A549 (cell line): ENCODE results near the gene SETD1B. TPM values are rescaled to one million over a fixed set of nuclear protein-coding genes. Genes with fewer than 3 reads are reported as not detected.
"Not testable (repeated sequence)": the region's sequence is repeated elsewhere in the genome, so short reads cannot be mapped to it uniquely, and the experiment has no call there.

Source experiments
- ATAC-seq, 2 experiments: fragments of 200-7000 bp in 1 of 2; fragments of >200 bp in 1 of 2; cut with Nextera tagmentation in 1 of 2; cut with Tn5 transposase in 1 of 2; 3 replicates each; pipeline versions ENCODE4 v1.8.0 to v1.9.1; 2018 to 2020; ENCODE audit warnings: mild to moderate bottlenecking in 1 of 2, moderate library complexity in 1 of 2
- CTCF ChIA-PET: fragments of 300-600 bp; sonication (Branson Sonifier 250); formaldehyde crosslinking; extraction: SDS; loops from one replicate; lab custom pipeline; 2021; ENCODE audit warnings: antibody characterized with exemption, inconsistent platforms; lab: Yijun Ruan, JAX
- POLR2A ChIA-PET: fragments of 350-600 bp; formaldehyde crosslinking; extraction: SDS; loops from one replicate; lab custom pipeline; 2021; ENCODE audit warnings: antibody characterized with exemption, inconsistent platforms; lab: Yijun Ruan, JAX
- DNase-seq, 2 experiments: peaks; one replicate each; pipeline versions ENCODE4 v3.0.0 to v3.0.0-alpha.2; 2011 to 2016; ENCODE audit warnings: low read depth in 1 of 2, low spot score in 1 of 2
- FAIRE-seq: peaks from 2 replicates; lab custom pipeline; 2011; peaks lifted over from hg19 to GRCh38; lab: Jason Lieb, UNC
- H3K27ac ChIP-seq, 2 experiments: fragments of >200 bp; sonication (Bioruptor Twin); formaldehyde crosslinking; 3 replicates each; pipeline ENCODE4 v1.5.1; 2016 to 2017
- H3K4me1 ChIP-seq: fragments of >200 bp; sonication (Bioruptor Twin); formaldehyde crosslinking; 3 replicates; pipeline ENCODE4 v1.6.1; 2016
- H3K4me2 ChIP-seq: fragments of >200 bp; sonication (Bioruptor Twin); formaldehyde crosslinking; 3 replicates; pipeline ENCODE4 v1.6.1; 2016
- H3K4me3 ChIP-seq: fragments of >200 bp; sonication (Bioruptor Twin); formaldehyde crosslinking; 3 replicates; pipeline ENCODE4 v1.5.1; 2016
- H3K9me3 ChIP-seq: fragments of >200 bp; sonication (Bioruptor Twin); formaldehyde crosslinking; 3 replicates; pipeline ENCODE4 v1.6.1; 2016
- CBX2 ChIP-seq: fragments of 200-600 bp; sonication (generic); IDR thresholded peaks from 2 replicates; pipeline ENCODE4 v1.6.1; 2016; ENCODE audit warnings: low read depth, mild to moderate bottlenecking, borderline replicate concordance
- CHD2 ChIP-seq: fragments of 150-350 bp; IDR thresholded peaks from 2 replicates; pipeline ENCODE4 v1.6.1; 2014; ENCODE audit warnings: low read length; ENCODE audit not compliant: partially characterized antibody
- EHF ChIP-seq: fragments of 250-450 bp; sonication (Bioruptor Pico); IDR thresholded peaks from 2 replicates; pipeline ENCODE4 v1.5.0; 2020; ENCODE audit warnings: mild to moderate bottlenecking
- EP300 ChIP-seq, 2 experiments: fragments of >200 bp; sonication (Bioruptor Twin); formaldehyde crosslinking; IDR thresholded peaks; 2 replicates in 1 of 2; 3 replicates in 1 of 2; pipeline ENCODE4 v1.6.1; 2016 to 2017
- GATA3 ChIP-seq: IDR thresholded peaks from 2 replicates; pipeline ENCODE4 v1.6.1; 2012; ENCODE audit warnings: borderline replicate concordance
- JUN ChIP-seq, 2 experiments: fragments of >200 bp; sonication (Bioruptor Twin); formaldehyde crosslinking; IDR thresholded peaks; 2 replicates in 1 of 2; 3 replicates in 1 of 2; pipeline ENCODE4 v1.6.1; 2016 to 2017
- JUNB ChIP-seq: fragments of >200 bp; sonication (Bioruptor Twin); formaldehyde crosslinking; IDR thresholded peaks from 2 replicates; pipeline ENCODE4 v1.6.1; 2016
- KDM5A ChIP-seq: fragments of 200-600 bp; sonication (generic); IDR thresholded peaks from 2 replicates; pipeline ENCODE4 v1.6.1; 2016; ENCODE audit warnings: antibody characterized with exemption, mild to moderate bottlenecking
- MAZ ChIP-seq: fragments of 150-350 bp; IDR thresholded peaks from 2 replicates; pipeline ENCODE4 v1.6.1; 2014; ENCODE audit warnings: antibody characterized with exemption, low read depth, low read length, borderline replicate concordance
- MYC ChIP-seq: IDR thresholded peaks from 2 replicates; pipeline ENCODE4 v1.6.1; 2012; ENCODE audit warnings: mild to moderate bottlenecking, inconsistent platforms, low read length, improper control_type of control experiment, borderline replicate concordance
- NFE2L2 ChIP-seq: fragments of 150-350 bp; conservative IDR thresholded peaks from 2 replicates; pipeline ENCODE4 v1.6.1; 2014; ENCODE audit warnings: low read length
- NR3C1 ChIP-seq: fragments of >200 bp; sonication (Bioruptor Twin); formaldehyde crosslinking; IDR thresholded peaks from 3 replicates; pipeline ENCODE4 v1.6.1; 2017
- PHF8 ChIP-seq: fragments of 200-600 bp; sonication (generic); IDR thresholded peaks from 2 replicates; pipeline ENCODE4 v1.6.1; 2016; ENCODE audit warnings: low read depth, mild to moderate bottlenecking, antibody characterized with exemption, moderate library complexity, borderline replicate concordance
- RCOR1 ChIP-seq: fragments of 150-350 bp; IDR thresholded peaks from 2 replicates; pipeline ENCODE4 v1.6.1; 2014; ENCODE audit warnings: antibody characterized with exemption, low read length, low read depth
- RFX5 ChIP-seq: fragments of 450-650 bp; IDR thresholded peaks from 2 replicates; pipeline ENCODE4 v1.7.1; 2014; ENCODE audit warnings: antibody characterized with exemption, mild to moderate bottlenecking, moderate library complexity
- RNF2 ChIP-seq: fragments of 200-600 bp; sonication (generic); IDR thresholded peaks from 2 replicates; pipeline ENCODE4 v1.6.1; 2016; ENCODE audit warnings: low read depth, mild to moderate bottlenecking, antibody characterized with exemption, moderate library complexity, borderline replicate concordance
- SREBF2 ChIP-seq: fragments of 450-650 bp; IDR thresholded peaks from 2 replicates; pipeline ENCODE4 v1.6.1; 2014; ENCODE audit warnings: mild to moderate bottlenecking, moderate library complexity
- ZFP36 ChIP-seq: fragments of 450-650 bp; IDR thresholded peaks from 2 replicates; pipeline ENCODE4 v1.6.1; 2014; ENCODE audit warnings: borderline replicate concordance; ENCODE audit not compliant: partially characterized antibody
- WGBS: methylation state at CpG from one replicate; pipeline ENCODE4 v1.1.6; 2017; ENCODE audit errors: missing lambda C conversion rate; 5-methylcytosine and 5-hydroxymethylcytosine counted together
- polyA plus RNA-seq, 4 experiments: library from polyadenylated mRNA; depleted of rRNA in 3 of 4; stranded (reverse); fragments of >200 nt; fragmentation: RNase III in 1 of 4; extraction: RNeasy Plus Mini Kit Qiagen cat#74134 plus additional on column Dnase treatment in 1 of 4; gene quantifications; 2 replicates in 3 of 4; 3 replicates in 1 of 4; pipeline ENCODE4 v1.2.3, GENCODE V29; 2011 to 2017
- TF ChIP-seq, protein P1 (sequence below): IDR thresholded peaks from 2 replicates; pipeline ENCODE4 v1.6.1; 2012; ENCODE audit warnings: low read depth, borderline replicate concordance

SETD1B gene
- polyA plus RNA-seq, 2 of the 4 experiments (the other 2 are of a cell fraction), result 1.1 to 8.6 TPM

DNA sequence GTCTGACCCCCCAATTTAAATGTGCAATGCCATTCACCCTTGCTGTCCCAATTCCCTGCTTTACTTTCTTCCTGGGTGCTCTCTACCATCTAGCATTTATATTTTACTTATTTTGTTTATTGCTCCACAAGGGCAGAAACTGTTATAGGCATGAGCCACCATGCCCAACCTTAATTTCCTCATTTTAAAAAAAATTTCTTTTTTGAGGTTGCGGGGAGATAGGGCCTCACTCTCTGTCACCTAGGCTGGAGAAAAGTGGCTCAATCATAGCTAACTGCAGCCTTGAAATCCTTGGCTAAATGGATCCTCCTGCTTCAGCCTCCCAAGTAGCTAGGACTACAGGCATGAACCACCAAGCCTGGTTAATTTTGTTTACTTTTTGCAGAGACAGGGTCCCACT lies 41.9 kb downstream of the SETD1B start:
- CTCF ChIA-PET, result interaction anchor here (72.2 kb wide), 1 partner anchor 60 kb away, joined by 2657 read pairs; the partner anchor contains the start of genes RHOF and SETD1B
- Histone ChIP-seq H3K4me2 (no peak overlapping the region), H3K4me3 (no peak overlapping the region), H3K9me3 (no peaks in the 10 kb centered on the region), H3K27ac (no peak overlapping the region), H3K4me1 (no peaks in the 10 kb centered on the region)
- DNase-seq (no peak), ATAC-seq (no peak), FAIRE-seq (no peak)
- 81% methylated on average over 1 of the region's 1 CpG for WGBS
- TF ChIP-seq SREBF2 (no peak), PHF8 (no peak)
- POLR2A ChIA-PET, result no interaction called here

DNA sequence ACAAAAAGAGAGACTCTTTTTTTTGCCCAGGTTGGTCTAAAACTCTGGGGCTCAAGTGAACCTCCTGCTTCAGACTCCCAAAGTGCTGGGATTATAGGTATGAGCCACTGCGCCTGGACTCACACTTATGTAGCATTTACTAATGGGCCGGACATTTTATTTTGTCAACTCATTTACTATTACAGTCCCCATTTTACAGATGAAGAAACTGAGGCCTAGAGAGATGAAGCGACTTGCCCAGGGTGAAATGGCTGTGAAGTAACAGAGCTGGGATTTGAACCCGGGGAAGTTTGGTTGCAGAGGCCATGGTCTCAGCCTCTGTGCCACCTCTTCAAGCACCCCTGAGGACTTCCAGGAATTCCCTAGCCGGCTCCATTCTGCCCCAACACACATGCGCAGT lies 45.4 kb downstream of the SETD1B start:
- TF ChIP-seq NFE2L2, result no peak
- TF ChIP-seq CHD2, result no peak
- no peak for TF ChIP-seq MYC
- no peak for TF ChIP-seq CBX2
- no peak for TF ChIP-seq EHF (CRISPR knock-in tag)
- TF ChIP-seq RCOR1, result no peak
- ChIA-PET CTCF (interaction anchor here (0.6 to 1.5 kb wide), 2 partner anchors 21 to 39 kb away, joined by 3 read pairs; no protein-coding TSS in a partner anchor), POLR2A (no interaction called here)
- H3K4me1 ChIP-seq, result no peaks in the 10 kb centered on the region
- no peak overlapping the region for H3K4me3 ChIP-seq
- no peak overlapping the region for H3K4me2 ChIP-seq
- no peaks in the 10 kb centered on the region for H3K9me3 ChIP-seq
- FAIRE-seq, result no peak
- H3K27ac ChIP-seq, result no peak overlapping the region
- no peak for DNase-seq
- ATAC-seq, result no peak
- WGBS, result 92% methylated on average over 6 of the region's 6 CpGs

DNA sequence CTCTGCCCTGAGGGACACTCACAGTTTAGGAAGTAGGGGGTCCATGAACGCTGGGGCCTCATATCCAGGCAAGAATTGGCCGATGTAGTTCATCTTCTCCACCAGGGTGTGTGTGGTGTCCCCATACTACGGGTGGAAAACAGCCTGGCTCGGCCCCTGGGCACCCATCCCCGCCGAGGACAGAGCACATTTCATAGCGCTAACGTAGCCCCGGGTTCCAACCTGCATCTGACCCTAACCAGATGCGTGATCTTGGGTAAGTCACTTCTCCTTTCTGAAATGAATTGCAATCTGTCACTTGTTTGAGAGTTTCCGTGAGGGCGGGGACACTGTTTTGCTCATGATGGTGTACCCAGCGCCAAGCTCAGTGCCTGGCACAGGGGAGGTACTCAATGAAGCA lies 45.9 kb downstream of the SETD1B start:
- TF ChIP-seq GATA3, result no peak
- no peak for TF ChIP-seq MAZ
- TF ChIP-seq RFX5, result no peak
- TF ChIP-seq PHF8, result no peak
- TF ChIP-seq NR3C1, result no peak
- TF ChIP-seq EP300 (IDR thresholded peaks at IDR 0.05), result no peak
- no peak for TF ChIP-seq JUN (IDR thresholded peaks at IDR 0.05)
- TF ChIP-seq, protein P1, sequence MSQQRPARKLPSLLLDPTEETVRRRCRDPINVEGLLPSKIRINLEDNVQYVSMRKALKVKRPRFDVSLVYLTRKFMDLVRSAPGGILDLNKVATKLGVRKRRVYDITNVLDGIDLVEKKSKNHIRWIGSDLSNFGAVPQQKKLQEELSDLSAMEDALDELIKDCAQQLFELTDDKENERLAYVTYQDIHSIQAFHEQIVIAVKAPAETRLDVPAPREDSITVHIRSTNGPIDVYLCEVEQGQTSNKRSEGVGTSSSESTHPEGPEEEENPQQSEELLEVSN, result no peak
- TF ChIP-seq JUNB, result no peak
- no peak for TF ChIP-seq KDM5A
- no peak for TF ChIP-seq RNF2
- TF ChIP-seq ZFP36, result no peak
- TF ChIP-seq, all 56 proteins: peak for 0

DNA sequence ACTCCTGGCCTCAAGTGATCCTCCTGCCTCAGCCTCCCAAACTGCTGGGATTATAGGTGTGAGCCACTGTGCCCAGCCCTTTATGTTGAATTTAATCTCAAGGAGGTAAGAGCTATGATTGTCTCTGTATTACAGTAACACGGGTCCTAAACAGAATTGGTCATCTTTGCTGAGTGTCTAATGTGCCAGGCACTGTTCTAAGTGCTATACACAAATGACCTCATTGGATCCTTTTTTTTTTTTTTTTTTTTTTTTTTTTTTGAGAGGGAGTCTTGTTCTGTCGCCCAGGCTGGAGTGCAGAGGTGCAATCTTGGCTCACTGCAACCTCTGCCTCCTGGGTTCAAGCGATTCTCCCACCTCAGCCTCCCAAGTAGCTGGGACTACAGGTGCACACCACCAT lies 48.6 kb downstream of the SETD1B start:
- H3K4me2 ChIP-seq, H3K27ac ChIP-seq, H3K4me3 ChIP-seq, H3K4me1 ChIP-seq, ATAC-seq, H3K9me3 ChIP-seq, DNase-seq, FAIRE-seq: not testable (repeated sequence)
- 61% methylated on average over 3 of the region's 3 CpGs for WGBS
- ChIA-PET POLR2A (interaction anchor here (0.5 kb wide), 1 partner anchor 46 kb away, joined by 8 read pairs; no protein-coding TSS in a partner anchor), CTCF (interaction anchor here (0.6 to 1.1 kb wide), 2 partner anchors 24 to 79 kb away, joined by 3 to 4 read pairs; no protein-coding TSS in a partner anchor)

More for the DNA sequence above, 45.9 kb downstream of the SETD1B start:
- no peak overlapping the region for H3K4me2 ChIP-seq
- POLR2A ChIA-PET, result no interaction called here
- no peak for FAIRE-seq
- H3K4me3 ChIP-seq, result no peak overlapping the region
- H3K9me3 ChIP-seq, result no peaks in the 10 kb centered on the region
- peak; percentile 50 to 60; a peak in 4 of 6 replicates for ATAC-seq
- 85% methylated on average over 13 of the region's 13 CpGs for WGBS
- CTCF ChIA-PET, result interaction anchor here (0.6 to 1.5 kb wide), 3 partner anchors 12 to 38 kb away, joined by 3 read pairs; no protein-coding TSS in a partner anchor
- DNase-seq, result no peak
- no peaks in the 10 kb centered on the region for H3K4me1 ChIP-seq
- H3K27ac ChIP-seq, result no peak overlapping the region
